Measurements from ENCODE around the gene FERMT2. TPM values are rescaled to one million over a fixed set of nuclear protein-coding genes. Genes with fewer than 3 reads are reported as not detected.

The FERMT2 gene
- total RNA-seq, 1 experiment from 2014 or later: 40.8 TPM

DNA sequence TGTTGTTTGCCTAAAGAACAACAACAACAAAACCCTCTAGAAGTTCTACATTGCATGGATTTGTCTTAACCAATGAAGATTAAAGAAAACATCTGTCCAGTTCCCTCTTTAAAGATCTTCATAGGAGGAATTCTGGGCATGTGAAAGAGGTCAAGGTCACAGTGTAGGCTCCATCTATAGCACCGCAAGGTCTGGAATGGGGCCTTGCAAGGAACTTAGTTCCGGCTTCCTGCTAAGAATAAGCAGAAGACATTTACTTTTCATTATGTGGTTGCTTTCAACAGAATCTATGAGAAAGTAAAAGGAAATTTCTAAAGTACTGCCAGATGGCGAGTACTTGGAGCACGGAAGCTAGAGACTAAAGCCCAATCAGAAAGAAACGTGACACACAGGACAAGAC is 102.2 kb downstream of the FERMT2 start:
- intact Hi-C loops (cut with micrococcal nuclease; ENCODE audit: unreplicated experiment): no loop called here
- peaks cover 17% of the 10 kb centered on the region for H3K4me1 Mint-ChIP-seq (ENCODE audit: low read depth, unreplicated experiment)
- H3K4me3 ChIP-seq (ENCODE audit: low read depth, low read length): no peak overlapping the region
- no peaks in the 10 kb centered on the region for H3K9me3 ChIP-seq
- no peaks in the 10 kb centered on the region for H3K27me3 ChIP-seq (replicated peaks; ENCODE audit: control insufficient read depth, insufficient read depth, low read length)
- no peaks in the 10 kb centered on the region for H3K9me3 Mint-ChIP-seq (ENCODE audit: unreplicated experiment)
- H3K27ac Mint-ChIP-seq (ENCODE audit: unreplicated experiment): no peak overlapping the region
- no peaks in the 10 kb centered on the region for H3K36me3 Mint-ChIP-seq (ENCODE audit: insufficient read depth, unreplicated experiment)
- H3K4me1 ChIP-seq: peaks cover 6% of the 10 kb centered on the region; the same call in 1 of the 2 replicates
- no peaks in the 10 kb centered on the region for H3K36me3 ChIP-seq (ENCODE audit: control insufficient read depth, insufficient read depth, low read length)
- TF ChIP-seq, protein P1, sequence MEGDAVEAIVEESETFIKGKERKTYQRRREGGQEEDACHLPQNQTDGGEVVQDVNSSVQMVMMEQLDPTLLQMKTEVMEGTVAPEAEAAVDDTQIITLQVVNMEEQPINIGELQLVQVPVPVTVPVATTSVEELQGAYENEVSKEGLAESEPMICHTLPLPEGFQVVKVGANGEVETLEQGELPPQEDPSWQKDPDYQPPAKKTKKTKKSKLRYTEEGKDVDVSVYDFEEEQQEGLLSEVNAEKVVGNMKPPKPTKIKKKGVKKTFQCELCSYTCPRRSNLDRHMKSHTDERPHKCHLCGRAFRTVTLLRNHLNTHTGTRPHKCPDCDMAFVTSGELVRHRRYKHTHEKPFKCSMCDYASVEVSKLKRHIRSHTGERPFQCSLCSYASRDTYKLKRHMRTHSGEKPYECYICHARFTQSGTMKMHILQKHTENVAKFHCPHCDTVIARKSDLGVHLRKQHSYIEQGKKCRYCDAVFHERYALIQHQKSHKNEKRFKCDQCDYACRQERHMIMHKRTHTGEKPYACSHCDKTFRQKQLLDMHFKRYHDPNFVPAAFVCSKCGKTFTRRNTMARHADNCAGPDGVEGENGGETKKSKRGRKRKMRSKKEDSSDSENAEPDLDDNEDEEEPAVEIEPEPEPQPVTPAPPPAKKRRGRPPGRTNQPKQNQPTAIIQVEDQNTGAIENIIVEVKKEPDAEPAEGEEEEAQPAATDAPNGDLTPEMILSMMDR (IDR thresholded peaks at IDR 0.05; ENCODE audit: insufficient read depth in 1 of 2, low read depth in 1 of 2, low read length in 1 of 2, severe bottlenecking in 1 of 2, unreplicated experiment in 1 of 2): no peak
- no peak overlapping the region for H3K4me3 Mint-ChIP-seq (ENCODE audit: unreplicated experiment)
- CTCF ChIA-PET: no interaction called here
- no peaks in the 10 kb centered on the region for H3K27me3 Mint-ChIP-seq (ENCODE audit: insufficient read depth, unreplicated experiment)
- DNase-seq: no peak
- POLR2A ChIA-PET: no interaction called here
- no TSS peak for BruUV-seq (replicated peaks)

DNA sequence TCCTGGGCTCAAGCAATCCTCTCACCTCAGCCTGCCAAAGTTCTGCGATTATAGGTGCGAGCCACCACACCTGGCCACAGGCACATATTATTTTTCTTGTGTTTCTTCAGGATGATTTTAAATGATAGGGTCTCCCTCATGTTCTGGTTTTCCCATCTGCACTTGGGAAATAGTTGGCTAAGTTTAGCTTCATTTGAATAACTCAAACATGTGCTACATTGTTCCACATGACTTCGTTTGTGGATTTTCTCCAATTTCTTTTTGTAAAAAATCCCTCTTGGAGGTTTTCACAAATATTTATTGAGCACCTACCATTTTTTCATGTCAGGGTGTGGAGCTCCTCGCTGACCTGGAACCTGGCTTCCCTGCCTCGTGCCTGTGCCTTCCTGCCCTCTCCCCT is 104.3 kb downstream of the FERMT2 start:
- BruUV-seq (replicated peaks): no TSS peak
- POLR2A ChIA-PET: no interaction called here
- Histone ChIP-seq H3K36me3 (ENCODE audit: control insufficient read depth, insufficient read depth, low read length) (no peaks in the 10 kb centered on the region), H3K9me3 (no peaks in the 10 kb centered on the region), H3K27me3 (replicated peaks; ENCODE audit: control insufficient read depth, insufficient read depth, low read length) (no peaks in the 10 kb centered on the region), H3K4me1 (no peaks in the 10 kb centered on the region), H3K4me3 (ENCODE audit: low read depth, low read length) (no peak overlapping the region)
- CTCF ChIA-PET: no interaction called here
- no peak overlapping the region for H3K4me3 Mint-ChIP-seq (ENCODE audit: unreplicated experiment)
- H3K27ac Mint-ChIP-seq (ENCODE audit: unreplicated experiment): no peak overlapping the region
- no peaks in the 10 kb centered on the region for H3K36me3 Mint-ChIP-seq (ENCODE audit: insufficient read depth, unreplicated experiment)
- TF ChIP-seq, protein P1 (IDR thresholded peaks at IDR 0.05; ENCODE audit: insufficient read depth in 1 of 2, low read depth in 1 of 2, low read length in 1 of 2, severe bottlenecking in 1 of 2, unreplicated experiment in 1 of 2): no peak
- intact Hi-C loops (cut with micrococcal nuclease; ENCODE audit: unreplicated experiment): no loop called here
- H3K9me3 Mint-ChIP-seq (ENCODE audit: unreplicated experiment): no peaks in the 10 kb centered on the region
- H3K4me1 Mint-ChIP-seq (ENCODE audit: low read depth, unreplicated experiment): peaks cover 10% of the 10 kb centered on the region
- no peaks in the 10 kb centered on the region for H3K27me3 Mint-ChIP-seq (ENCODE audit: insufficient read depth, unreplicated experiment)
- DNase-seq: no peak

DNA sequence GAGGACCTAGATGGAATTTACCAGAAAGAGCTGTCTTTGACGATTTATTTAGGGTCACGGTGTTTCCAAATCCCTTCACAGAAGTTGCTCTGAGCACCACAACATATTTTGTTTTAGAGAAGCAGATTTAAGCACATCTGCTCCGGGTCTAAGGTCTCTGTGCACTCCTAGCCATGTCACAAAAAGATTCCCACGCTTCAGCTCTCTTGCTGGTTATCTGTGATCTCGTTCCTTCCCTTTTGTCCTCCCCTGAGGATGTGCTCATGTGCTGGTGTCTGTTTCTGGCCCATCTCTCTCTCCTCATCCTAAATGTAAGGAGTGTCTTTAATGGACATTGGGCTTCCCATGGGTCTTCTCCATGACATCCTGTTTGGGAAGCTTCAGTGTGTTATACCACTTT is 105.8 kb downstream of the FERMT2 start:
- Mint-ChIP-seq H3K36me3 (ENCODE audit: insufficient read depth, unreplicated experiment) (no peaks in the 10 kb centered on the region), H3K4me3 (ENCODE audit: unreplicated experiment) (no peak overlapping the region), H3K27me3 (ENCODE audit: insufficient read depth, unreplicated experiment) (no peaks in the 10 kb centered on the region), H3K27ac (ENCODE audit: unreplicated experiment) (no peak overlapping the region), H3K4me1 (ENCODE audit: low read depth, unreplicated experiment) (peaks cover 10% of the 10 kb centered on the region), H3K9me3 (ENCODE audit: unreplicated experiment) (no peaks in the 10 kb centered on the region)
- TF ChIP-seq, protein P1 (IDR thresholded peaks at IDR 0.05; ENCODE audit: insufficient read depth in 1 of 2, low read depth in 1 of 2, low read length in 1 of 2, severe bottlenecking in 1 of 2, unreplicated experiment in 1 of 2): no peak
- Histone ChIP-seq H3K9me3 (no peaks in the 10 kb centered on the region), H3K4me1 (no peaks in the 10 kb centered on the region), H3K27me3 (replicated peaks; ENCODE audit: control insufficient read depth, insufficient read depth, low read length) (no peaks in the 10 kb centered on the region), H3K36me3 (ENCODE audit: control insufficient read depth, insufficient read depth, low read length) (no peaks in the 10 kb centered on the region), H3K4me3 (ENCODE audit: low read depth, low read length) (no peak overlapping the region)
- no peak for DNase-seq
- CTCF ChIA-PET: no interaction called here
- POLR2A ChIA-PET: no interaction called here
- BruUV-seq (replicated peaks): no TSS peak
- intact Hi-C loops (cut with micrococcal nuclease; ENCODE audit: unreplicated experiment): no loop called here

Measured in Caco-2 (cell line).